Measurements from ENCODE around the gene EDIL3. TPM values are rescaled to one million over a fixed set of nuclear protein-coding genes. Genes with fewer than 3 reads are reported as not detected.

The EDIL3 gene
- total RNA-seq, 3 donors from 2014 or later: 29.7 to 39.8 (median 39.6) TPM

GRCh38 chr5:84215521-84215920 lies 169.2 kb downstream of the EDIL3 start:
- intact Hi-C loops (cut with DNase I, micrococcal nuclease): no loop called here
- ATAC-seq: peak; percentile 36
- H3K4me3 ChIP-seq: no peak overlapping the region
- no peaks in the 10 kb centered on the region for H3K4me1 ChIP-seq (ENCODE audit: low read depth)
- DNase-seq: no peak
- TF ChIP-seq CTCF (IDR thresholded peaks at IDR 0.05): no peak
- no peaks in the 10 kb centered on the region for H3K9me3 ChIP-seq
- no peaks in the 10 kb centered on the region for H3K36me3 ChIP-seq (ENCODE audit: low read depth)

GRCh38 chr5:84213861-84214260 lies 170.8 kb downstream of the EDIL3 start:
- DNase-seq: no peak
- no peak overlapping the region for H3K4me3 ChIP-seq
- intact Hi-C loops (cut with DNase I, micrococcal nuclease): no loop called here
- no peaks in the 10 kb centered on the region for H3K36me3 ChIP-seq (ENCODE audit: low read depth)
- H3K9me3 ChIP-seq: no peaks in the 10 kb centered on the region
- no peak for ATAC-seq
- no peaks in the 10 kb centered on the region for H3K4me1 ChIP-seq (ENCODE audit: low read depth)
- TF ChIP-seq CTCF (IDR thresholded peaks at IDR 0.05): no peak

GRCh38 chr5:84213212-84213611 lies 171.5 kb downstream of the EDIL3 start:
- no peaks in the 10 kb centered on the region for H3K9me3 ChIP-seq
- no peak for ATAC-seq
- no peak for DNase-seq
- intact Hi-C loops (cut with DNase I, micrococcal nuclease): no loop called here
- no peaks in the 10 kb centered on the region for H3K36me3 ChIP-seq (ENCODE audit: low read depth)
- H3K4me1 ChIP-seq (ENCODE audit: low read depth): no peaks in the 10 kb centered on the region
- TF ChIP-seq CTCF (IDR thresholded peaks at IDR 0.05): no peak
- H3K4me3 ChIP-seq: no peak overlapping the region

GRCh38 chr5:84204772-84205171 lies 179.9 kb downstream of the EDIL3 start:
- no peak for TF ChIP-seq CTCF (IDR thresholded peaks at IDR 0.05)
- DNase-seq (no peak), ATAC-seq (no peak)
- Histone ChIP-seq H3K4me3 (no peak overlapping the region), H3K4me1 (ENCODE audit: low read depth) (no peaks in the 10 kb centered on the region), H3K9me3 (no peaks in the 10 kb centered on the region), H3K36me3 (ENCODE audit: low read depth) (no peaks in the 10 kb centered on the region)
- intact Hi-C loops (cut with DNase I, micrococcal nuclease): no loop called here

- Histone ChIP-seq H3K36me3 (ENCODE audit: low read depth) (no peaks in the 10 kb centered on the region), H3K4me3 (no peak overlapping the region), H3K9me3 (no peaks in the 10 kb centered on the region), H3K4me1 (ENCODE audit: low read depth) (no peaks in the 10 kb centered on the region)
- DNase-seq (no peak), ATAC-seq (no peak)
- intact Hi-C loops (cut with DNase I, micrococcal nuclease): no loop called here
- no peak for TF ChIP-seq CTCF (IDR thresholded peaks at IDR 0.05)
Measured at GRCh38 chr5:84202136-84202535, 182.5 kb downstream of the EDIL3 start.

GRCh38 chr5:84197538-84197937 lies 187.1 kb downstream of the EDIL3 start:
- ATAC-seq: no peak
- Histone ChIP-seq H3K4me1 (ENCODE audit: low read depth) (no peaks in the 10 kb centered on the region), H3K9me3 (no peaks in the 10 kb centered on the region), H3K4me3 (no peak overlapping the region), H3K36me3 (ENCODE audit: low read depth) (no peaks in the 10 kb centered on the region)
- DNase-seq: no peak
- TF ChIP-seq CTCF (IDR thresholded peaks at IDR 0.05): no peak
- intact Hi-C loops (cut with DNase I, micrococcal nuclease): no loop called here
